ENCODE measurements around the gene OR2H1. TPM values are rescaled to one million over a fixed set of nuclear protein-coding genes. Genes with fewer than 3 reads are reported as not detected.

The OR2H1 gene
- total and polyA plus RNA-seq, 2 donors (not counting 1 experiment from before 2014, with no cell fraction given) = not detected

DNA sequence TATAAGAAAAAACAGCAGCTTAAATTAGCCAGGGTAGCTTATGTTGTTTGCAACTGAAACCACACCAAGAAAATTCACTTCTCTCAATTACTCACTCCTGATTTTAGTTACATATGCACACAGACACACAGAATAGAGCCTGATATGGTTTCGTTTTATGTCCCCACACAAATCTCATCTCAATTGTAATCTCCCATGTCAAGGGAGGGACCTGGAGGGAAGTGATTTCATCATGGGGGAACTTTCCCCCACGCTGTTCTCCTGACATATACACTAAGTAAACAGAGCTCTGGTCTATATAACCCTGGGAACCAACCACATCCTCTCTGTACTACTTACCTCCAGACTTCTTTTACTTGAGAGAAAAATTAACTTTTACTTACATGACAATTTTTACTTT lies 32.4 kb upstream of the OR2H1 start:
- no CpG with 5 or more reads among the region's 2 CpGs for whole genome bisulfite sequencing (ENCODE audit: insufficient coverage)
- intact Hi-C loops (cut with micrococcal nuclease) = no loop called here
- H3K9ac ChIP-seq (ENCODE audit: low read length) = no peak overlapping the region
- no peaks in the 10 kb centered on the region for H3K4me1 ChIP-seq (ENCODE audit: control insufficient read depth in 2 of 2, insufficient read depth in 2 of 2, low read length in 2 of 2)
- peaks cover 0 to 2% (median 0%) of the 10 kb centered on the region in 4 experiments for H3K27me3 ChIP-seq (replicated peaks in 1 of 4; ENCODE audit: control extremely low read depth in 1 of 4, control insufficient read depth in 3 of 4, insufficient read depth in 4 of 4, low read length in 3 of 4)
- peaks cover 0 to 3% (median 0%) of the 10 kb centered on the region in 3 donors for H3K9me3 ChIP-seq (ENCODE audit: control extremely low read depth in 1 of 3, control insufficient read depth in 2 of 3, insufficient read depth in 1 of 3, low read length in 2 of 3)
- ATAC-seq (ENCODE audit: low read depth) = no peak
- no peak overlapping the region for H3K4me3 ChIP-seq (ENCODE audit: control extremely low read depth in 1 of 5, extremely low read depth in 1 of 5, insufficient read depth in 1 of 5, low read depth in 2 of 5, low read length in 4 of 5)
- ChIA-PET CTCF (no interaction called here), POLR2A (no interaction called here)
- Mint-ChIP-seq H3K4me1 (no peaks in the 10 kb centered on the region), H3K27me3 (peaks cover 38% of the 10 kb centered on the region), H3K27ac (no peak overlapping the region), H3K9me3 (ENCODE audit: insufficient read depth) (no peaks in the 10 kb centered on the region), H3K4me3 (no peak overlapping the region)
- no peak overlapping the region for H3K27ac ChIP-seq (ENCODE audit: low read length in 2 of 2)
- TF ChIP-seq, protein P1, sequence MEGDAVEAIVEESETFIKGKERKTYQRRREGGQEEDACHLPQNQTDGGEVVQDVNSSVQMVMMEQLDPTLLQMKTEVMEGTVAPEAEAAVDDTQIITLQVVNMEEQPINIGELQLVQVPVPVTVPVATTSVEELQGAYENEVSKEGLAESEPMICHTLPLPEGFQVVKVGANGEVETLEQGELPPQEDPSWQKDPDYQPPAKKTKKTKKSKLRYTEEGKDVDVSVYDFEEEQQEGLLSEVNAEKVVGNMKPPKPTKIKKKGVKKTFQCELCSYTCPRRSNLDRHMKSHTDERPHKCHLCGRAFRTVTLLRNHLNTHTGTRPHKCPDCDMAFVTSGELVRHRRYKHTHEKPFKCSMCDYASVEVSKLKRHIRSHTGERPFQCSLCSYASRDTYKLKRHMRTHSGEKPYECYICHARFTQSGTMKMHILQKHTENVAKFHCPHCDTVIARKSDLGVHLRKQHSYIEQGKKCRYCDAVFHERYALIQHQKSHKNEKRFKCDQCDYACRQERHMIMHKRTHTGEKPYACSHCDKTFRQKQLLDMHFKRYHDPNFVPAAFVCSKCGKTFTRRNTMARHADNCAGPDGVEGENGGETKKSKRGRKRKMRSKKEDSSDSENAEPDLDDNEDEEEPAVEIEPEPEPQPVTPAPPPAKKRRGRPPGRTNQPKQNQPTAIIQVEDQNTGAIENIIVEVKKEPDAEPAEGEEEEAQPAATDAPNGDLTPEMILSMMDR (IDR thresholded peaks at IDR 0.05) = no peak
- TF ChIP-seq EZH2 (IDR thresholded peaks at IDR 0.05; ENCODE audit: borderline replicate concordance, insufficient read depth, low read depth, low read length, poor library complexity, severe bottlenecking) = no peak
- no peak overlapping the region for H2AFZ ChIP-seq (ENCODE audit: insufficient read depth, low read depth, low read length, poor library complexity, severe bottlenecking)
- H3K36me3 ChIP-seq (replicated peaks in 1 of 2; ENCODE audit: control extremely low read depth in 1 of 2, control insufficient read depth in 1 of 2, extremely low read depth in 1 of 2, insufficient read depth in 2 of 2, low read length in 1 of 2) = no peaks in the 10 kb centered on the region
- no peaks in the 10 kb centered on the region for H3K79me2 ChIP-seq (ENCODE audit: control insufficient read depth, insufficient read depth, low read length)
- DNase-seq = no peak
- no peak overlapping the region for H3K4me2 ChIP-seq (replicated peaks; ENCODE audit: low read depth, low read length, poor library complexity, severe bottlenecking)
- H4K20me1 ChIP-seq (ENCODE audit: control insufficient read depth, insufficient read depth, low read length, poor library complexity, severe bottlenecking) = no peaks in the 10 kb centered on the region

DNA sequence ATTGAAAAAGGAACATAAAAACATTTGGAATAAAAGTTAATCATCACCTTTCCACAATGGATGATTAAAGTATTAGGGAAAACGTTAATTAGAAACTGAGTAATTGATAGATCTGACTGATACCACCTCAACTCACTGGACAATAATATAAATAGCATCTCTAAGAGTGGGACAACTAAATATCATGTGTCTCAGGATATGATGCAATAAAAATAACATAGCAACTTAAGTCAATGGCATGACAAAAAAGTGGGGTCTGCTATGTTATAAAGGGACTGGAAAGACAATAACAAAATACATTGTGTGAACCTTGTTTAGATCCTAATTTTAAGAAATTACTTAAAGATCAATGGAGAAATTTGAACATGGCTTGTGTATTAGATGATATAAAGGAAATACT lies 31.9 kb upstream of the OR2H1 start:
- Histone ChIP-seq H3K27me3 (replicated peaks in 1 of 4; ENCODE audit: control extremely low read depth in 1 of 4, control insufficient read depth in 3 of 4, insufficient read depth in 4 of 4, low read length in 3 of 4) (peaks cover 0 to 2% (median under 1%) of the 10 kb centered on the region in 4 experiments), H3K4me3 (ENCODE audit: control extremely low read depth in 1 of 5, extremely low read depth in 1 of 5, insufficient read depth in 1 of 5, low read depth in 2 of 5, low read length in 4 of 5) (no peak overlapping the region), H3K27ac (ENCODE audit: low read length in 2 of 2) (no peak overlapping the region), H3K4me1 (ENCODE audit: control insufficient read depth in 2 of 2, insufficient read depth in 2 of 2, low read length in 2 of 2) (no peaks in the 10 kb centered on the region), H3K9me3 (ENCODE audit: control extremely low read depth in 1 of 3, control insufficient read depth in 2 of 3, insufficient read depth in 1 of 3, low read length in 2 of 3) (peaks cover 0 to 3% (median 0%) of the 10 kb centered on the region in 3 donors), H3K79me2 (ENCODE audit: control insufficient read depth, insufficient read depth, low read length) (no peaks in the 10 kb centered on the region), H3K36me3 (replicated peaks in 1 of 2; ENCODE audit: control extremely low read depth in 1 of 2, control insufficient read depth in 1 of 2, extremely low read depth in 1 of 2, insufficient read depth in 2 of 2, low read length in 1 of 2) (no peaks in the 10 kb centered on the region), H4K20me1 (ENCODE audit: control insufficient read depth, insufficient read depth, low read length, poor library complexity, severe bottlenecking) (no peaks in the 10 kb centered on the region), H3K4me2 (replicated peaks; ENCODE audit: low read depth, low read length, poor library complexity, severe bottlenecking) (no peak overlapping the region), H2AFZ (ENCODE audit: insufficient read depth, low read depth, low read length, poor library complexity, severe bottlenecking) (no peak overlapping the region), H3K9ac (ENCODE audit: low read length) (no peak overlapping the region)
- no peak overlapping the region for H3K4me3 Mint-ChIP-seq
- ChIA-PET CTCF (no interaction called here), POLR2A (no interaction called here)
- WGBS (ENCODE audit: insufficient coverage) = no CpG with 5 or more reads among the region's 1 CpG
- no peaks in the 10 kb centered on the region for H3K4me1 Mint-ChIP-seq
- TF ChIP-seq EZH2 (IDR thresholded peaks at IDR 0.05; ENCODE audit: borderline replicate concordance, insufficient read depth, low read depth, low read length, poor library complexity, severe bottlenecking) = no peak
- TF ChIP-seq, protein P1 (IDR thresholded peaks at IDR 0.05) = no peak
- ATAC-seq (ENCODE audit: low read depth) (no peak), DNase-seq (no peak)
- intact Hi-C loops (cut with micrococcal nuclease) = no loop called here
- no peaks in the 10 kb centered on the region for H3K9me3 Mint-ChIP-seq (ENCODE audit: insufficient read depth)
- peaks cover 35% of the 10 kb centered on the region for H3K27me3 Mint-ChIP-seq
- H3K27ac Mint-ChIP-seq = no peak overlapping the region

All from B cell (primary cell).